Limb (tissue), 2 donors: ENCODE data around the gene SBNO2.
"Not testable (repeated sequence)": the region's sequence is repeated elsewhere in the genome, so short reads cannot be mapped to it uniquely, and the experiment has no call there.

Experiments
- DNase-seq, 2 donors: peaks; one replicate each; pipeline ENCODE4 v3.0.0-alpha.2; 2016; ENCODE audit errors: extremely low spot score in 2 of 2

Gene SBNO2

DNA sequence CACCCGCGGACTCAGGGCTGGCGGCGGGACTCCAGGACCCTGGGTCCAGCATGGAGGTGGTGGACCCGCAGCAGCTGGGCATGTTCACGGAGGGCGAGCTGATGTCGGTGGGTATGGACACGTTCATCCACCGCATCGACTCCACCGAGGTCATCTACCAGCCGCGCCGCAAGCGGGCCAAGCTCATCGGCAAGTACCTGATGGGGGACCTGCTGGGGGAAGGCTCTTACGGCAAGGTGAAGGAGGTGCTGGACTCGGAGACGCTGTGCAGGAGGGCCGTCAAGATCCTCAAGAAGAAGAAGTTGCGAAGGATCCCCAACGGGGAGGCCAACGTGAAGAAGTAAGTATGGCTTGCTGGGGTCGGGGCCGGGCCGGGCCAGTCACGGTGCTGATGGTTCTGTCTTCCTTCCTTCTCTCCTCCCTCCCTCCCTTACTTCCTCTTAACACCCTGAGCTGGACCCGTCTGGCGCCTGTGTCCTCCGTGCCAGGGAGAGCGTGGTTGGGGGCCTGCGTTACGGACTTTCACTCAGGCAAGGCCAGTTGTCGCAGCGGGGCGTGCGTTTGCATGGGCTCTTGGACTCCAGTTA lies 32.9 kb upstream of the SBNO2 start:
- DNase-seq: peak in 1 of 2 donors; percentile 50

DNA sequence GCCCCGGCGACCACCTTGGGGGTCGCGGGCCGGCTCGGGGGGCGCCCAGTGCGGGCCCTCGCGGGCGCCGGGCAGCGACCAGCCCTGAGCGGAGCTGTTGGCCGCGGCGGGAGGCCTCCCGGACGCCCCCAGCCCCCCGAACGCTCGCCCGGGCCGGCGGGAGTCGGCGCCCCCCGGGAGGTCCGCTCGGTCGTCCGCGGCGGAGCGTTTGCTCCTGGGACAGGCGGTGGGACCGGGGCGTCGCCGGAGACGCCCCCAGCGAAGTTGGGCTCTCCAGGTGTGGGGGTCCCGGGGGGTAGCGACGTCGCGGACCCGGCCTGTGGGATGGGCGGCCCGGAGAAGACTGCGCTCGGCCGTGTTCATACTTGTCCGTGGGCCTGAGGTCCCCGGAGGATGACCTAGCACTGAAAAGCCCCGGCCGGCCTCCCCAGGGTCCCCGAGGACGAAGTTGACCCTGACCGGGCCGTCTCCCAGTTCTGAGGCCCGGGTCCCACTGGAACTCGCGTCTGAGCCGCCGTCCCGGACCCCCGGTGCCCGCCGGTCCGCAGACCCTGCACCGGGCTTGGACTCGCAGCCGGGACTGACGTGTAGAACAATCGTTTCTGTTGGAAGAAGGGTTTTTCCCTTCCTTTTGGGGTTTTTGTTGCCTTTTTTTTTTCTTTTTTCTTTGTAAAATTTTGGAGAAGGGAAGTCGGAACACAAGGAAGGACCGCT lies 32.2 kb upstream of the SBNO2 start:
- DNase-seq: peak in 1 of 2 donors; percentile 51

DNA sequence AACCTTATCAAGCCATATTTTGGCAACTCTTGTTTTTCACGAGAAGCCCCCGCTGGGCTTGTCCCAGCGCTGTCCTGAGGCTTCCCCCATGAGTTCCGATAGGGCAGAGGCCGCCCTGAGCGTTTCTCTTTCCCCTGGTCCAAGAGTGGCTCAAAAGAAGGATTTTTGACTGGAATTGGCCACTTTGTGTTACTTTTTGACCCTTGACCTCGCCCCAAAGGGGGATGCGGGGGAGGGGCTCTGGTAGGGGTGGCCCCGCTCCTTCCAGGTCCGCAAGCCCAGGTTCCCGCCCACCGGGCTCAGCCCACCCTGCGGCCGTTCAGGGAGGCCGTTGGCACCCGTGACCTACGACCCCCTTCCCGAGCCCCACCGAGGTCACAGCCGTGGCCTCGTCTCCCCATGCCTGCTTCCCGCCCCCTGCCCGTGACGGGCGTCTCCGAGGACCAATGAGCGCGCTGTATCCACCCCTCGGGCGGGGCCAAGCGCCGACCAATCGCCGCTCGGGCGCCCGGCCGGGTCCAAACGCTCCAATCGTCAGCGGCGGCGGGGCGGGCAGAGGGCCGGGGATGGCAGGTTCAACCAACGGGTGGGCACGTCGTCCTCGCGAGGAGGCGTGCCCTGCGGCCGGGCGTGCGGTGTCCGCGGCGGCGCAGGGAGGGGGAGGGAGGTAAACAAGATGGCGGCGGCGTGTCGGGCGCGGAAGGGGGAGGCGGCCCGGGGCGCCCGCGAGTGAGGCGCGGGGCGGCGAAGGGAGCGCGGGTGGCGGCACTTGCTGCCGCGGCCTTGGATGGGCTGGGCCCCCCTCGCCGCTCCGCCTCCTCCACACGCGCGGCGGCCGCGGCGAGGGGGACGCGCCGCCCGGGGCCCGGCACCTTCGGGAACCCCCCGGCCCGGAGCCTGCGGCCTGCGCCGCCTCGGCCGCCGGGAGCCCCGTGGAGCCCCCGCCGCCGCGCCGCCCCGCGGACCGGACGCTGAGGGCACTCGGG lies 31.3 kb upstream of the SBNO2 start, which contains the start of gene STK11:
STK11 (plus strand) TSS at position 665 of the 986 bp plus-strand sequence. CDS start 1,136 bp downstream, outside the sequence.
- peak; percentile 97 to 100 for DNase-seq

- not testable (repeated sequence) for DNase-seq
Measured at GRCh38 chr19:1200614-1201013, 26.5 kb upstream of the SBNO2 start.

DNA sequence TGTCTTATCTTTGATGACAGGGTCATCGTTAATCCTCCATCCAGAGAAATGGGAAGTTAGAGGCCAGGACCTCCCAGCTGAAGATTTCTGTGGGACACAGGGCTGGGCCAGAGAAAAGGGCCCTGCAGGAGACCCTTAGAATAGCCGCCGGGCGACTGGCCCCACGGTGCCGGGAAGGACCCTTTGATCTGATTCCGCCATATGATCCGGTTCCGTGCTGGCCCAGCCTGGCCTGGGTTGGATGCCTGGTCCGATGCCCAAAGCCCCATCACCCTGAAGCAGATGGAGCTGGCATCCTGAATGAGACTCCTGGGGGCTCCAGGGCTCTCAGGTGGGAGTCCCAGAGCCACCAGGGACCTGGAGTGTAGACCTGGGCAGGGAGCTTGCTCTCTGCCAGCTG lies 25.5 kb upstream of the SBNO2 start:
- no peak for DNase-seq

- DNase-seq: no peak
Measured at GRCh38 chr19:1189419-1189818, 15.4 kb upstream of the SBNO2 start.

DNA sequence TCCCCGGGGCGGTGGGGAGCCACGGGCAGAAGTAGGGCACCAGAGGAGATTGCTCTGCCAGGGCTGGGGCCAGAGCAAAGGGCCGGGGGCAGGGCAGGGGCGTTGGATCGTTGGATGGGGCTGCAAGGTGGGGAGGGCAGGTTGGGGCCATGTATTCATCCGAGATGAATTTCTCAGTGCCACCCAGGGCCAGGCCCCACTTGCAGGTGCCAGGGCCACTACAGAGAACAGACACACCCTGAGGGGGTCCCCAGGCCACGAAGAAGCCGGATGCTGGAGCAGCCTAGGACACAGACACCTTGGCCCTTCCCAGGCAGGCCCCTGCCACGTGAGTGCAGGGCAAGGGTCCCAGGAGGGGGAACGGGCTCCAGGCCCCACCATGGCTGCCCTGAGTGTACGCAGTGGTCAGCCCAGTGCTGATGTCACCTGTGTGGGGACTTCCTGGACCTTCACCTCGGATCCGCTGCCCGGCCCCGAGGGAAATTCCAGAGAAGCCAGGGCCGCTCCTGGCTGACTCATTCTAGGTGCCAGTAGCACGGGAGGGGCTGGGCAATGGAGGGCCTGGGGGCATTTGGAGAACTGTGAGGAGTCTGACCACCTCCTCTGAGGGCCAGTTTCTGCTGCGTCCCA lies 9.6 kb upstream of the SBNO2 start:
- DNase-seq: no peak

GRCh38 chr19:1182727-1183126 lies 8.7 kb upstream of the SBNO2 start:
- no peak for DNase-seq

DNA sequence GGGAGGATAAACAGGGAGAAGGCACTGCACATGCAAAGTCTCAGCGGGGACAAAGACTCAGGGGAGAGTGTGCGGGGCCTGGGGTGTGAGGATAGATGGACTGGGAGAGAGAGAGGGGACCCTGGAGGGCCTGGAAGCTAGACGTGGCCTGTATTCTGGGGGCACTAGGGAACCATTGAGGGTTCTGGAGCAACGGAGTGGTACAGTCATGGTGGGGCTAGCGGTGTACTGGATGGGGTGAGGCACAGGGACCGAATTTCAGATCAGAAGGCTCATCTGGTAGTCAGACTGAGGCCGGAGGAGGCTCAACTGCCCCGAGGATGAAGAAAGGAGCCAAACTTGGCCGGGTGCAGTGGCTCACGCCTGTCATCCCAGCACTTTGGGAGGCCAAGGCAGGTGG lies 8.0 kb upstream of the SBNO2 start:
- DNase-seq: no peak

GRCh38 chr19:1181606-1182005 lies 7.5 kb upstream of the SBNO2 start:
- no peak for DNase-seq

GRCh38 chr19:1177322-1178114 lies 3.5 kb upstream of the SBNO2 start:
- DNase-seq: no peak

GRCh38 chr19:1173159-1173844 lies 766 bp downstream of the SBNO2 start:
- DNase-seq: peak in 1 of 2 donors; percentile 61

- DNase-seq: peak in 1 of 2 donors; percentile 52
Measured at GRCh38 chr19:1172353-1173158, 1.5 kb downstream of the SBNO2 start.

- DNase-seq: no peak
Measured at GRCh38 chr19:1171755-1172352, 2.2 kb downstream of the SBNO2 start.

DNA sequence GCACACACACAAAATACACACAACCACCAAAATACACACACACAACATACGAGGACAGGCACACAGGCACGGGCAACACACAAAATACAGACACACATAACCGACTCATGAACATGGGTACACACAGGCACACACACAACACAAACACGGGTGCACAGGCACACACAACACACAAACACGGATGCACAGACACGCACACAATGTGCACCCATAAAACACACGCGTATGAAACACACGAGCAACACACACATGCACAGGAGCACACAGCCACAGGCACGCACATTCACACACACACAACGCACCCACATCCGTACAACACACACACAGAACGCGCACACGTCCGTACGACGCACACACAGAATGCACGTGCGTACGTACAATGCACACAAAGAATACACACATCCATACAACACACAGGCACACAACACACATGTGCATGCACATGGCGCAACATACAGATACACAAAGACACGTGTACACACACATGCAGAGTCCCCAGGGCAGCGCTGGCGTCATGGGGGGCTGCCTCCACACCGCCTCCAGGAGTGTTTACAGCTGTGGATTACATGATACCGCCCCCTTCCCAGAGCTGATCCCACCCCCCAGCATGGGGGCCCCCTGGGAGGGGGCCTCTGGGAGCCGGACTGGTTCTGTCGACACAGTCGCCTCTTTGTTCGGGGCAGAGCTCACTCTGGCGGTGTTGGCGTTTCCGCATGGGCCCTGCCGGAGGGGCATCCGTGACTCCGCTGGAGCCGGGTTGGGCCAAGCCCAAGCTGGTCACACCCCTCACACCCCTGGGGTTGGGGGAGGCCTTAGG lies 2.9 kb downstream of the SBNO2 start:
- DNase-seq: peak in 1 of 2 donors; percentile 70

- no peak for DNase-seq
Measured at GRCh38 chr19:1169921-1170885, 3.9 kb downstream of the SBNO2 start.

DNA sequence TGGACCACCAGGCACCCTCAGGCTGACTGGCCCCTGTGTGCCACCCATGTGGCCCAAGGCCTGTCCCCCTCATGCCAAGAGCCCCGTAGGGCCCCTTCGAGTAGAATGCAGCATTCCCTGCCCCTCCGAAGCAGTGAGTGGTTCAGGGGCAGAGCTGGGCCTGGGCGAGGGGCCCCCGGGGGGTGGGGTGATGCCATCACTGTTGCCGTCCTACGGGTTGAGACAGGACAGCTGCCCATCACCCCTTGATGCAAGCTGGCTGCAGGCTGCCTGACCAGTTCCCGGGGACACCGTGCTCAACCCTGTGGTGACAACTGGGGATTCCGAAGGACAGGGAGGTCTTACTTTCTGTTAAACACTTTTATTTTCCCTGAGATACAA lies 4.7 kb downstream of the SBNO2 start:
- no peak for DNase-seq
